ENCODE measurements around the gene CELSR1.
"Not testable (repeated sequence)": the region's sequence is repeated elsewhere in the genome, so short reads cannot be mapped to it uniquely, and the experiment has no call there.

Gene CELSR1

GRCh38 chr22:46399251-46400024 is 138.0 kb downstream of the CELSR1 start:
- no peak for TF ChIP-seq CTCF (IDR thresholded peaks at IDR 0.05; ENCODE audit: unreplicated experiment in 3 of 3)
- Mint-ChIP-seq H3K27me3 (ENCODE audit: low read depth) (no peaks in the 10 kb centered on the region), H3K36me3 (ENCODE audit: low read depth) (no peaks in the 10 kb centered on the region), H3K4me3 (no peak overlapping the region), H3K27ac (no peak overlapping the region), H3K4me1 (no peaks in the 10 kb centered on the region), H3K9me3 (no peaks in the 10 kb centered on the region)

- Mint-ChIP-seq H3K36me3 (ENCODE audit: low read depth) (no peaks in the 10 kb centered on the region), H3K4me3 (no peak overlapping the region), H3K27ac (no peak overlapping the region), H3K4me1 (no peaks in the 10 kb centered on the region), H3K27me3 (ENCODE audit: low read depth) (no peaks in the 10 kb centered on the region), H3K9me3 (no peaks in the 10 kb centered on the region)
- no peak for TF ChIP-seq CTCF (IDR thresholded peaks at IDR 0.05; ENCODE audit: unreplicated experiment in 3 of 3)
These were observed 139.5 kb downstream of the CELSR1 start for GRCh38 chr22:46397951-46398350.

- no peaks in the 10 kb centered on the region for H3K9me3 Mint-ChIP-seq
- TF ChIP-seq CTCF (IDR thresholded peaks at IDR 0.05; ENCODE audit: unreplicated experiment in 3 of 3), result no peak
These were observed 139.9 kb downstream of the CELSR1 start for GRCh38 chr22:46397514-46397913.

GRCh38 chr22:46397049-46397448 is 140.4 kb downstream of the CELSR1 start:
- H3K36me3 Mint-ChIP-seq (ENCODE audit: low read depth); H3K27me3 Mint-ChIP-seq (ENCODE audit: low read depth); H3K9me3 Mint-ChIP-seq; H3K4me3 Mint-ChIP-seq; H3K4me1 Mint-ChIP-seq; H3K27ac Mint-ChIP-seq: not testable (repeated sequence)

More at GRCh38 chr22:46397514-46397913, 139.9 kb downstream of the CELSR1 start:
- Mint-ChIP-seq H3K36me3 (ENCODE audit: low read depth) (no peaks in the 10 kb centered on the region), H3K27me3 (ENCODE audit: low read depth) (no peaks in the 10 kb centered on the region), H3K4me1 (no peaks in the 10 kb centered on the region), H3K27ac (no peak overlapping the region), H3K4me3 (no peak overlapping the region)

- Mint-ChIP-seq H3K27me3 (ENCODE audit: low read depth) (no peaks in the 10 kb centered on the region), H3K27ac (no peak overlapping the region), H3K4me1 (no peaks in the 10 kb centered on the region), H3K4me3 (no peak overlapping the region), H3K36me3 (ENCODE audit: low read depth) (no peaks in the 10 kb centered on the region), H3K9me3 (no peaks in the 10 kb centered on the region)
- TF ChIP-seq CTCF (IDR thresholded peaks at IDR 0.05; ENCODE audit: unreplicated experiment in 3 of 3), result no peak
These were observed 142.3 kb downstream of the CELSR1 start for GRCh38 chr22:46395145-46395544.

- no peak overlapping the region for H3K4me3 Mint-ChIP-seq
- H3K9me3 Mint-ChIP-seq, result no peaks in the 10 kb centered on the region
- H3K27me3 Mint-ChIP-seq (ENCODE audit: low read depth), result no peaks in the 10 kb centered on the region
- no peaks in the 10 kb centered on the region for H3K36me3 Mint-ChIP-seq (ENCODE audit: low read depth)
- H3K4me1 Mint-ChIP-seq, result peaks cover 4% of the 10 kb centered on the region
- H3K27ac Mint-ChIP-seq, result no peak overlapping the region
- TF ChIP-seq CTCF (IDR thresholded peaks at IDR 0.05; ENCODE audit: unreplicated experiment in 3 of 3), result no peak
These were observed 142.8 kb downstream of the CELSR1 start for GRCh38 chr22:46394622-46395021.
